HUES48 (cell line): ENCODE results near the gene PI4KA.
"Not testable (repeated sequence)": the region's sequence is repeated elsewhere in the genome, so short reads cannot be mapped to it uniquely, and the experiment has no call there.

ENCODE experiments used
- H3K27ac ChIP-seq: one replicate; pipeline ENCODE4 v1.7.0; 2013; ENCODE audit warnings: low read depth, low read length, inconsistent platforms
- H3K27me3 ChIP-seq: 2 replicates; pipeline ENCODE4 v1.6.1; 2013; ENCODE audit warnings: mild to moderate bottlenecking, low read length; ENCODE audit not compliant: control insufficient read depth, insufficient read depth
- H3K36me3 ChIP-seq: 2 replicates; pipeline ENCODE4 v1.6.1; 2013; ENCODE audit warnings: low read length; ENCODE audit not compliant: control insufficient read depth, insufficient read depth
- H3K4me1 ChIP-seq: 2 replicates; pipeline ENCODE4 v1.6.1; 2013; ENCODE audit warnings: mild to moderate bottlenecking, low read length; ENCODE audit not compliant: control insufficient read depth, insufficient read depth
- H3K4me3 ChIP-seq: 2 replicates; pipeline ENCODE4 v1.5.1; 2013; ENCODE audit warnings: mild to moderate bottlenecking, low read depth, low read length
- H3K9ac ChIP-seq: 2 replicates; pipeline ENCODE4 v1.6.1; 2013; ENCODE audit warnings: mild to moderate bottlenecking, low read depth, low read length, moderate library complexity
- H3K9me3 ChIP-seq: 2 replicates; pipeline ENCODE4 v1.6.1; 2013; ENCODE audit warnings: low read length; ENCODE audit not compliant: control insufficient read depth, insufficient read depth

PI4KA gene

DNA sequence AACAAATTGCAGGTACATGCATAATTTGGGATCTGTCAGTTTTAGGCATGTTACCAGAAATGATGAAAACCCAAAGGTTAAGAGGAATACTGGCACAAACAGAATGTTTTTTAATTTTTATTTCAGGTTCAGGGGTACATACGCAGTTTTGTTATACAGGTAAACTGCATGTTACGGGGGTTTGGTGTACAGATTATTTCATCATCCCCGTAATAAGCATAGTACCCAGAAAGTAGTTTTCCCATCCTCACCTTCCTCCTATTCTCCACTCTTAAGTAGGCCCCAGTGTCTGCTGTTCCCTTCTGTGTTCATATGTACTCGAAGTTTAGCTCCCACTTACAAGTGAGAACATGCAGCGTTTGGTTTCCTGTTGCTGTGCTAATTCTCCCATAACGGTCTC lies 33.0 kb downstream of the PI4KA start:
- H3K27ac ChIP-seq = no peak overlapping the region
- H3K36me3 ChIP-seq = peaks cover 22% of the 10 kb centered on the region
- H3K4me3 ChIP-seq = no peak overlapping the region
- H3K27me3 ChIP-seq = no peaks in the 10 kb centered on the region
- no peak overlapping the region for H3K9ac ChIP-seq
- no peaks in the 10 kb centered on the region for H3K4me1 ChIP-seq
- no peaks in the 10 kb centered on the region for H3K9me3 ChIP-seq

- peaks cover 18% of the 10 kb centered on the region for H3K36me3 ChIP-seq
- H3K4me3 ChIP-seq, H3K27ac ChIP-seq, H3K4me1 ChIP-seq, H3K9ac ChIP-seq, H3K27me3 ChIP-seq, H3K9me3 ChIP-seq: not testable (repeated sequence)
Observed at GRCh38 chr22:20825216-20825615, 33.4 kb downstream of the PI4KA start.

- Histone ChIP-seq H3K9me3 (no peaks in the 10 kb centered on the region), H3K4me1 (no peaks in the 10 kb centered on the region), H3K36me3 (peaks cover 22% of the 10 kb centered on the region; the same call in 1 of the 2 replicates), H3K27me3 (no peaks in the 10 kb centered on the region), H3K9ac (no peak overlapping the region), H3K27ac (no peak overlapping the region), H3K4me3 (no peak overlapping the region)
Observed at GRCh38 chr22:20823264-20823663, 35.3 kb downstream of the PI4KA start.

GRCh38 chr22:20822240-20822639 lies 36.4 kb downstream of the PI4KA start:
- Histone ChIP-seq H3K36me3 (peaks cover 26% of the 10 kb centered on the region; the same call in 1 of the 2 replicates), H3K4me3 (no peak overlapping the region), H3K9me3 (no peaks in the 10 kb centered on the region), H3K27ac (no peak overlapping the region), H3K4me1 (no peaks in the 10 kb centered on the region), H3K9ac (no peak overlapping the region), H3K27me3 (no peaks in the 10 kb centered on the region)

DNA sequence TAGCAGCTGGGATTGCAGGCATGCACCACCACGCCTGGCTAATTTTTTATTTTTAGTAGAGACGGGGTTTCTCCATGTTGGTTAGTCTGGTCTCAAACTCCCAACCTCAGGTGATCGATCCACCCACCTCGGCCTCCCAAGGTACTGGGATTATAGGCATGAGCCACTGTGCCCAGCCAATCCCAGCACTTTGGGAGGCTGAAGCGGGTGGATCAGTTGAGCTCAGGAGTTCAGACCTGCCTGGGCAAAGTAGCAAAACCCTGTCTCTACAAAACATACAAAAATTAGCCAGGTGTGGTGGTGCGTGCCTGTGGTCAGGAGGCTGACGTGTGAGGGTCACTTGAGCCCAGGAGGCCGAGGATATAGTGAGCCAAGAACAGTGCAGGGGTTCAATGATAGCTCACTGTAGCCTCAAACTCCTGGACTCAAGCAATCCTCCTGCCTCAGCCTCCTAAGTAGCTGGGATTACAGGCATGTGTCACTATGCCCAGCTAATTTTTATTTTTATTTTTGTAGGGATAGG lies 36.8 kb downstream of the PI4KA start:
- not testable (repeated sequence) for H3K4me1 ChIP-seq, H3K9ac ChIP-seq, H3K27ac ChIP-seq, H3K27me3 ChIP-seq, H3K9me3 ChIP-seq, H3K4me3 ChIP-seq
- H3K36me3 ChIP-seq = peaks cover 30% of the 10 kb centered on the region; the same call in 1 of the 2 replicates

DNA sequence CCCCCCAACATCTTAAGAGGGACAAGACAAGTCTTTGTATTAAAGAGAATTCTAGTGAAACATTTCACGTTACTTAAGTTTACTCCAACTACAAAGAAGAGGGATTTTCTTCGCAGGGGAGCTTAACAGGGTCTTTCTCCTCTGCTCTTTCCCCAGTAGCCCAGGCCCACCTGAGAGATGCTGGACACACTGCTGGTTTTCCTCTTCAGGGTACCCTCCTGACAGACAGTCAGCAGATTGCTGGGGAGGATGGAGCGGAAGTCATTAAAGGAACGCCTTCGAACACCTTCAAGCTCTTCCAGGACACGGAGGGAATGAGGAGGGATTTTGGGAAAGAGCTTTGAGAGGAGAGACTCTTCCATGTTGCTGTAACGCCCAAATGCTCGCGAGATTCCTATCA lies 39.1 kb downstream of the PI4KA start:
- Histone ChIP-seq H3K27me3 (no peaks in the 10 kb centered on the region), H3K36me3 (peaks cover 35% of the 10 kb centered on the region)

GRCh38 chr22:20818471-20818870 lies 40.1 kb downstream of the PI4KA start:
- Histone ChIP-seq H3K9me3 (no peaks in the 10 kb centered on the region), H3K27ac (no peak overlapping the region), H3K4me3 (no peak overlapping the region), H3K9ac (no peak overlapping the region), H3K27me3 (no peaks in the 10 kb centered on the region), H3K4me1 (no peaks in the 10 kb centered on the region), H3K36me3 (peaks cover 30% of the 10 kb centered on the region)

More for the DNA sequence above, 39.1 kb downstream of the PI4KA start:
- H3K9me3 ChIP-seq = no peaks in the 10 kb centered on the region
- H3K4me1 ChIP-seq = no peaks in the 10 kb centered on the region
- no peak overlapping the region for H3K4me3 ChIP-seq
- H3K9ac ChIP-seq = no peak overlapping the region
- H3K27ac ChIP-seq = no peak overlapping the region

DNA sequence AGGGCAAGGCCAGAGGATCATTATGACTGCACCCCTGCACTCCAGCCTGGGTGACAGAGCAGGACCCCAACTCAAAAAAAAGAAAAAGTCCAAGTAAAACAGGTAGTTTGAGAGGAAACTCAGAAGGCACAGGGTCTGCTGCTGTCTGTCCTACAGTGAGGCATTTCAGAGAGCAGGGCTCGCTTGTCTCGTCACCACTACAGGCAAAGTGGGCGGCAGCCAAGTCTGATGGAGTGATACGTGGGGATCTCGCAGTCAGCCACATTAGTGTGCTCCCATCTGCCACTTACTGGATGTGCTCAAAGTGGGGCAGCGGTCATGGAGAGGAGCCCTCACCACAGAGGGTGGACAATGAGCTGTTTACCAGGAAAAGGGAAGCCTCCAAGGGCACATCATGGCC lies 42.1 kb downstream of the PI4KA start:
- H3K36me3 ChIP-seq = peaks cover 35% of the 10 kb centered on the region
- H3K9ac ChIP-seq = no peak overlapping the region
- no peak overlapping the region for H3K4me3 ChIP-seq
- no peaks in the 10 kb centered on the region for H3K27me3 ChIP-seq
- no peaks in the 10 kb centered on the region for H3K4me1 ChIP-seq
- H3K9me3 ChIP-seq = no peaks in the 10 kb centered on the region
- no peak overlapping the region for H3K27ac ChIP-seq

GRCh38 chr22:20815477-20816050 lies 43.0 kb downstream of the PI4KA start:
- no peaks in the 10 kb centered on the region for H3K27me3 ChIP-seq
- no peaks in the 10 kb centered on the region for H3K4me1 ChIP-seq
- no peaks in the 10 kb centered on the region for H3K9me3 ChIP-seq
- H3K9ac ChIP-seq = no peak overlapping the region
- peaks cover 40% of the 10 kb centered on the region for H3K36me3 ChIP-seq
- no peak overlapping the region for H3K4me3 ChIP-seq
- no peak overlapping the region for H3K27ac ChIP-seq

- Histone ChIP-seq H3K9me3 (no peaks in the 10 kb centered on the region), H3K4me1 (no peaks in the 10 kb centered on the region), H3K9ac (no peak overlapping the region), H3K36me3 (peaks cover 38% of the 10 kb centered on the region), H3K27me3 (no peaks in the 10 kb centered on the region), H3K27ac (no peak overlapping the region), H3K4me3 (no peak overlapping the region)
Observed at GRCh38 chr22:20814221-20814808, 44.3 kb downstream of the PI4KA start.

DNA sequence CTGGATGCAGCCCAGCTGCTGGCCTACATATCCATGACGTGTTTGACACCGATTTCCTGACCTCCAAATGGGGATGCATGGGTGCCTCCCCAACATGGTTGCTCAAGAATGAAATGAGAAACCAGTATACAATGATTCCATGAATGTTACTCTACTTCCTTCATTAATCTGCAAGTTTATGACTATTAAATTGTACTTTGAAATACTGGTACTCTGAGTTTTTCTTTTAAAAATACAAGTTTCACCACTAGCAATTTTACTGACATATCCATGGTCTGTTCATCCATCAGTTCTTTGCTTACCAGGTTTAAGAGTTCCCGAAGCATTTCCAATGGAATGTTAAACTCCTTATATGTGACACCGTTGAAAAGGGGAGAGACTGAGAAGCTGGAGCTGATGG lies 45.6 kb downstream of the PI4KA start:
- Histone ChIP-seq H3K27me3 (no peaks in the 10 kb centered on the region), H3K9me3 (no peaks in the 10 kb centered on the region), H3K36me3 (peaks cover 31% of the 10 kb centered on the region), H3K4me3 (no peak overlapping the region), H3K4me1 (no peaks in the 10 kb centered on the region), H3K9ac (no peak overlapping the region), H3K27ac (no peak overlapping the region)
